RWPE2 (cell line): Measurements from ENCODE around the gene UTS2B.
"Not testable (repeated sequence)": the region's sequence is repeated elsewhere in the genome, so short reads cannot be mapped to it uniquely, and the experiment has no call there.

ENCODE experiments used
- ATAC-seq: fragments of 200-7000 bp; cut with Tn5 transposase; 3 replicates; pipeline ENCODE4 v1.9.1; 2021; ENCODE audit warnings: low read depth
- DNase-seq: peaks from one replicate; pipeline ENCODE4 v3.0.0-alpha.2; 2020; ENCODE audit warnings: low spot score
- H3K27ac ChIP-seq: fragments of 450-650 bp; 2 replicates; pipeline ENCODE4 v1.5.1; 2017; ENCODE audit warnings: mild to moderate bottlenecking; ENCODE audit not compliant: poor library complexity, severe bottlenecking
- H3K27me3 ChIP-seq: fragments of 250-450 bp; sonication (Bioruptor Pico); 2 replicates; pipeline ENCODE4 v1.5.1; 2021; ENCODE audit warnings: mild to moderate bottlenecking, moderate library complexity; ENCODE audit not compliant: insufficient read depth, poor library complexity, severe bottlenecking
- H3K36me3 ChIP-seq: fragments of 250-450 bp; sonication (Bioruptor Pico); 2 replicates; pipeline ENCODE4 v1.5.1; 2020; ENCODE audit warnings: low read depth, mild to moderate bottlenecking, moderate library complexity
- H3K4me1 ChIP-seq: fragments of 250-450 bp; sonication (Bioruptor Pico); 2 replicates; pipeline ENCODE4 v1.5.1; 2021; ENCODE audit warnings: mild to moderate bottlenecking, moderate library complexity; ENCODE audit not compliant: insufficient read depth, poor library complexity, severe bottlenecking
- H3K4me3 ChIP-seq: fragments of 250-450 bp; sonication (Bioruptor Pico); 2 replicates; pipeline ENCODE4 v1.5.1; 2021; ENCODE audit warnings: mild to moderate bottlenecking, moderate library complexity; ENCODE audit not compliant: severe bottlenecking
- H3K9me3 ChIP-seq: fragments of 250-450 bp; sonication (Bioruptor Pico); 2 replicates; pipeline ENCODE4 v1.5.1; 2021; ENCODE audit warnings: mild to moderate bottlenecking, moderate library complexity; ENCODE audit not compliant: severe bottlenecking
- TF ChIP-seq, protein P1 (sequence below): fragments of 450-650 bp; IDR thresholded peaks from one replicate; pipeline ENCODE4 v1.5.1; 2017; ENCODE audit warnings: mild to moderate bottlenecking, moderate library complexity; ENCODE audit not compliant: poor library complexity, severe bottlenecking

UTS2B gene

DNA sequence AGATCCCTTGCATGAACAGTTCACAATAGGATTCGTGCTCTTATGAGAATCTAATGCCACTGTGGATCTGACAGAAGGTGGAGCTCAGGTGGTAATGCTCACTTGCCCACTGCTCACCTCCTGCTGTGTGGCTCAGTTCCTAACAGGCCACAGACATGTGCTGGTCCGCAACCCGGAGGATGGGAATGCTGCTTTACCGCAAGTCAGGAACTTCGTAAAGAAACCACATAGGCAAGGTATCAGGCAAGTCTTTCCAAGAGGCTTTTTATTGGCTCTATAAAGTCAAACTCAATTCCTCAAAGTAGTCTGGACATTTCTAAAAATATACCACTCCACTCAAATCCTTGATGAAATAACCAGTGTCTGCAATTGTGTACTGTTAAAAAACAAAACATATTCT is 75.2 kb downstream of the UTS2B start:
- Histone ChIP-seq H3K4me3 (no peak overlapping the region), H3K27ac (no peak overlapping the region), H3K9me3 (no peaks in the 10 kb centered on the region), H3K27me3 (no peaks in the 10 kb centered on the region), H3K4me1 (no peaks in the 10 kb centered on the region), H3K36me3 (no peaks in the 10 kb centered on the region)
- ATAC-seq, result no peak
- DNase-seq, result no peak
- TF ChIP-seq, protein P1, sequence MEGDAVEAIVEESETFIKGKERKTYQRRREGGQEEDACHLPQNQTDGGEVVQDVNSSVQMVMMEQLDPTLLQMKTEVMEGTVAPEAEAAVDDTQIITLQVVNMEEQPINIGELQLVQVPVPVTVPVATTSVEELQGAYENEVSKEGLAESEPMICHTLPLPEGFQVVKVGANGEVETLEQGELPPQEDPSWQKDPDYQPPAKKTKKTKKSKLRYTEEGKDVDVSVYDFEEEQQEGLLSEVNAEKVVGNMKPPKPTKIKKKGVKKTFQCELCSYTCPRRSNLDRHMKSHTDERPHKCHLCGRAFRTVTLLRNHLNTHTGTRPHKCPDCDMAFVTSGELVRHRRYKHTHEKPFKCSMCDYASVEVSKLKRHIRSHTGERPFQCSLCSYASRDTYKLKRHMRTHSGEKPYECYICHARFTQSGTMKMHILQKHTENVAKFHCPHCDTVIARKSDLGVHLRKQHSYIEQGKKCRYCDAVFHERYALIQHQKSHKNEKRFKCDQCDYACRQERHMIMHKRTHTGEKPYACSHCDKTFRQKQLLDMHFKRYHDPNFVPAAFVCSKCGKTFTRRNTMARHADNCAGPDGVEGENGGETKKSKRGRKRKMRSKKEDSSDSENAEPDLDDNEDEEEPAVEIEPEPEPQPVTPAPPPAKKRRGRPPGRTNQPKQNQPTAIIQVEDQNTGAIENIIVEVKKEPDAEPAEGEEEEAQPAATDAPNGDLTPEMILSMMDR, result no peak

DNA sequence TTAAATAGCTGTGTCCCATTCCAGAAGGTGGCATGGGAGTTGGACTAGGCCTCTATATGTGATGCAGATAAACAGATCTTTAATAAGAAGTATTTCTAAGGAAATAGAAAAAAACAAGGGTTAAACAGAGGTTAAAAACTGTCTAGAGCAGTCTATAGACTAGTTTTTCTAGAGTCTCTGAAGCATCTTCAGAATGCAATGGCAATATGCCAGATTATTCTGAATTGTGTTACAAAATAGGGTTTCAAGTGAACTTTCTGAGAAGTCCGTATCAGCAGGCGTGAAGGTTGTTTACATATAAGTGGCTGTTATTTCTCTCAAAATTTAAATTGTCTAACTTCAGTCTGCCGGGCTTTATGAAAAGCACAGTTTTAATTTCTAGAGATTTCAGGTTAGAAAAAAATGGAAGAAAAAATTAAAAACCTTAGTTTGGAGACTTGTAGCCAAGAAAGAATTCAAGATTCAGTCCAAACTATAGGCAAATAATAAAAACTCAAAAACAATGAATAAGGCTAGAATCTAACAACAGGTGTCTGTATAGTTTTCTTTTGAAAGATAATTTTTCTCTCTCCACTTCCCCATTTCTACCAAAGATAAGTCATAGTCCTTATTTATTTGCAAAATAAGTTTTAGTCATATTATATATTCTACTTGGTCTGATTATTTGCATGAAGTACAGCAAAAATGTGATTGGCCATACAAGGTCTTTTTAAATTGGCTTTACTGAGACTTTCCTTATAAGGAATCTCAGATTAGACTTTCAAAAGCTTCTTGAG is 76.0 kb downstream of the UTS2B start:
- H3K4me3 ChIP-seq, result no peak overlapping the region
- H3K36me3 ChIP-seq, result no peaks in the 10 kb centered on the region
- no peak overlapping the region for H3K27ac ChIP-seq
- ATAC-seq (no peak), DNase-seq (no peak)
- TF ChIP-seq, protein P1, result no peak
- no peaks in the 10 kb centered on the region for H3K4me1 ChIP-seq
- no peaks in the 10 kb centered on the region for H3K27me3 ChIP-seq
- no peaks in the 10 kb centered on the region for H3K9me3 ChIP-seq

DNA sequence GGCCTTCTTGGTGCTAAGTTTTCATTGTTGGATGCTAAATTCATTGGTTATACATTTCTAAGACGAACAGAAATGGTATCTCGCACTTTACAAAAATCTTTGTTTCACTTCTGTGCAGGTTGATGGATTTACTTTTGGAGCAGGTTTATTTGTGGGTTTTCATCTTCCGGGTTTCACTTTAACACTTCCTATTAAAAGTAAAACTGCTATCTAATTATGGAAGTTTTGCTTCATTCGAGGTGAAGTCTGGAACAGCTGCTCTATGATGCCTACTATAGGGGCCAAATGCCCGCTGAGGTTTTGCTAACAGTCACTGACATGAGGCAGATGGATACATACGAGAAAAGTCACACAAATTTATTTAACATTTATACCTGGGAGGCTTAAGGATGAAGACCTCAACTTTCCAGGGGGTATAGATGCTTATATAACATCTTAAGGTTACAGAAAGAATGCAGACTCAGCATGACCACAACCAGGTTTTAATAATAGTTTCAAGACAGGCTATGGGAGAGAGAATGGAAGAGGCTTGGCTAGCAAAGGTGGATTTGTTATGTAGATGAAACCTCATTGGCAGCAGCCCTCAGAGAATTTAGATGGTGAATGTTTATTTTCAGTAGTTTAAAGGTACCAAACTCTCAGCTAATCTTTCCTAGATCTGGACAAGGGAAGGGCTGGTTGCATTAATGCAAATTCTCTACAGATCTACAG is 77.1 kb downstream of the UTS2B start:
- DNase-seq, result no peak
- TF ChIP-seq, protein P1, result no peak
- ATAC-seq, result no peak
- no peak overlapping the region for H3K4me3 ChIP-seq
- H3K36me3 ChIP-seq, result no peaks in the 10 kb centered on the region
- H3K27me3 ChIP-seq, result no peaks in the 10 kb centered on the region
- no peaks in the 10 kb centered on the region for H3K4me1 ChIP-seq
- H3K27ac ChIP-seq, result no peak overlapping the region
- no peaks in the 10 kb centered on the region for H3K9me3 ChIP-seq

DNA sequence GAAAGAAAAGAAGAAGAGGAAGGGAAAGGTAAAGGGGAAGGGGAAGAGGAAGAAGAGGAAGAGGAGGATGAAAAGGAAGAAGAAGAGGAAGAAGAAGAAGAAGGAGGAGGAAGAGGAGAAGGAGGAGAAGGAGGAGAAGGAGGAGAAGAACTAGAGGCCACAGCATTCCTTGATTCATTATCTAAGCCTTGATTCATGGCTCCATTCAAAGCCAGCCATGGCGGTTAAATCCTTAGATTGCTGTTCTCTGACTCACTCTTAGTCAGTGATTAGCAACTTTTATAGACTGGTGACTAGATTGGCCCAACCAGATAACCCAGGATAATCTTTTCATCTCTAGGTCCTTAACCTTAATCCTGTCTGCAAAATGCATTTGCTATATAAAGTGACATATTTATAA is 83.7 kb downstream of the UTS2B start:
- H3K36me3 ChIP-seq, result no peaks in the 10 kb centered on the region
- H3K4me3 ChIP-seq, result no peak overlapping the region
- TF ChIP-seq, protein P1, result no peak
- ATAC-seq (peak; percentile 94), DNase-seq (no peak)
- H3K27me3 ChIP-seq, result no peaks in the 10 kb centered on the region
- H3K9me3 ChIP-seq, result no peaks in the 10 kb centered on the region
- no peak overlapping the region for H3K27ac ChIP-seq
- H3K4me1 ChIP-seq, result peaks cover 11% of the 10 kb centered on the region

DNA sequence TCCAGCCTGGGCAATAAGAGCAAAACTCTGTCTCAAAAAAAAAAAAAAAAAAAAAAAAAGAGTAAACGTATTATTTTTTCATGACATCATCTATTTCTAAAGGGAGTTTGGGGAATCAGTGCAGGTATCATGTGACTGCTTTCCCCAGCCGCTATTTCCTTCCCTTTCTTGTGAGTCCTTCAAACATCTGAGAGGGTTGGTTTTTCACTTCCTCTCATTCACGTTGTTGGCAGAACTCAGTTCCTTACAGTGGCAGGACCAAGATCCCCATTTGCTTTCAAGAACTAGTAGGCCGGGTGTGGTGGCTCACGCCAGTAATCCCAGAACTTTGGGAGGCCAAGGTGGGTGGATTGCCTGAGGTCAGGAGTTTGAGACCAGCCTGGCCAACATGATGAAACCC is 84.3 kb downstream of the UTS2B start:
- ATAC-seq, DNase-seq: not testable (repeated sequence)

More for the DNA sequence above, 84.3 kb downstream of the UTS2B start:
- H3K36me3 ChIP-seq, H3K27me3 ChIP-seq, H3K4me3 ChIP-seq, H3K27ac ChIP-seq, H3K9me3 ChIP-seq: not testable (repeated sequence)
- H3K4me1 ChIP-seq, result peaks cover 11% of the 10 kb centered on the region
